SKM-1 (cell line): ENCODE measurements around the gene KLF1.
A peak's percentile ranks its signal among the peaks of the same experiment; 100 is the strongest.
"Not testable (repeated sequence)": the region's sequence is repeated elsewhere in the genome, so short reads cannot be mapped to it uniquely, and the experiment has no call there.

Experiments used
- DNase-seq: peaks from one replicate; lab custom pipeline; 2025; ENCODE audit not compliant: unreplicated experiment; lab: John Stamatoyannopoulos, UW

The KLF1 gene

DNA sequence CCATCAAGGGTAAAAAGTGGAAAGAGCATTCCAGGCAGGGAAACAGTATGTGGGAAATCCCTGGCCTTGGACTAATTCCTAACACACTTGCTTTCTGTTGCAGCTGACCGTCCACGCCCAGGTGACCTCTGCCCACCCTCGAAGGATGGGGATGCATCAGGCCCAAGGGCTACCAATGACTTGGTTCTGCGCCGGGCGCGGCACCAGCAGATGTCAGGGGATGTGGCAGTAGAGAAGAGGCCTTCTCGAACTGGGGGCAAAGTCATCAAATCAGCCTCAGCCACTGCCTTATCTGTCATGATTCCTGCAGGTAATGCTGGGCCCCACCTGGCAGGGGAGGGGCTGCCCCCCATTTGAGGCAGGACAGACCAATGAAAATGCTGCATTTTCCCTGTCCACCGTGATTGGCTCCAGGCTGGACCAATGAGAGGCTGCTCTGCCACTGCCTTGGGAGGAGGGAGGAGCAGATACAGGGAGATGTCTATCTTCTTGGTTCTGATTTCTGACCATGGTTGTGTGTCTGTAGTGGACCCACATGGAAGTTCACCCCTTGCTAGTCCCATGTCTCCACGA is 18.4 kb downstream of the KLF1 start:
- DNase-seq: no peak

DNA sequence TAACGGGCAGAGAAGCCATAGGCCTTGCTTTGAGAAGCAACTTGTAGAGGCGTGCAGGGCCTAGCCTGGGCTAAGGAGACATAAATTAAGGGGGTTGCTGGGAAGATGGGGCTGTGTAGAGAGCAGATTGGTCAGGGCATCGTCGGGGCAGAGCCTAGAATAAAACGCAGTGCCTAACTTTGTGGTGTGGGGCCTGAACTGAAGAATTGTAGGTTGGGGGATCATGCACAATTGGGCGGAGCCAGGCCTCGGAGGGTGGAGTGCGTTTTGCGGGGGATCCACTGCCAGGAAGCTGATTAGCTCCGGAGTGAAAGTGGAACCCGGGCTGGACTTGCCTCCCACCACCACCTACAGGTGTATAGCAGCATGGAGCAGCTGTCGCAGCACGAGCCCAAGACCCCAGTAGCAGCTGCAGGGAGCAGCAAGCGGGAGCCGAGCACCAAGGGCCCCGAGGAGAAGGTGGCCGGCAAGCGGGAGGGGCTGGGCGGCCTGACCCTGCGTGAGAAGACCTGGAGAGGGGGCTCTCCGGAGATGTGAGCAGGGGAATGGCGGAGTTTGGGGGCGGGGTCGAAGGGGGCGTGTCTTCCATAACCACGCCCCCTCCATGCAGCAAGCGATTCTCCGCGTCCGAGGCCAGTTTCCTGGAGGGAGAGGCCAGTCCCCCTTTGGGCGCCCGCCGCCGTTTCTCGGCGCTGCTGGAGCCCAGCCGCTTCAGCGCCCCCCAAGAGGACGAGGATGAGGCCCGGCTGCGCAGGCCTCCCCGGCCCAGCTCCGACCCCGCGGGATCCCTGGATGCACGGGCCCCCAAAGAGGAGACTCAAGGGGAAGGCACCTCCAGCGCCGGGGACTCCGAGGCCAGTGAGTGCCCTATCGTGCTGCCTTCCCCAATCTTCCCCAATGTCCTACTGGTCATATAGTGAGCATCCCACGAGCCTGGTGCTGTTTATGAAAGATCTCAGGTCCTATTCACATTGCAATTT is 19.6 kb downstream of the KLF1 start:
- DNase-seq: no peak

DNA sequence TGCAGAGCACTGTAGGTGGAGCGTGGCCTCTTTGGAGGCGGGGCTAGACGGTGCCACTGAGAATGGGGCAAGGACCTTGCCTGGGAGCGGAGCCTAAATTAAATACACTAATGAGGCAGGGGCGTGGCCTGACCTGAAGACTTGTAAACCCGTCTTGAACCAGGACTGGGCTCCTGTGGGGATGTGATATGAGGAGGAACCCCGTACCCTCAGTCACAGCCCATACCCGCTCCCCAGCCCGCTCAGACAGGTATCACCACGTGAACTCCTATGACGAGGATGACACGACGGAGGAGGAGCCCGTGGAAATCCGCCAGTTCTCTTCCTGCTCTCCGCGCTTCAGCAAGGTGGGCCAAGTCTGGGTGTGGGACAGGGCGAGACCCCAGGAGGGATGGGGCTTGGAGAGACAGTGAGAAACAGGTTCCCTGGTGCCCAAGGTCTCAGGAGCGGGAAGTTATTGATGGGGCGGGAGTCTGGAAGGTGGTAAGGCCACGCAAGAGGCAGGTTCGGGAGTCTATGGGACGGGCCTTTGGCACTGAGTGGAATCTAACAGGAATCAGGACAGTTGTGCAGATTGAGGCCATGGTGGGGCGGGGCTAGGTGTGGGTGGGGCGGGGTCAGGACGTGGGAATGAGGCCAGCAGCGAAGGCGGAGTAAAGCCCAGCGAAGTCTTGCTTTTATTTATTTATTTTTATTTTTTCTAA is 20.4 kb downstream of the KLF1 start:
- no peak for DNase-seq

DNA sequence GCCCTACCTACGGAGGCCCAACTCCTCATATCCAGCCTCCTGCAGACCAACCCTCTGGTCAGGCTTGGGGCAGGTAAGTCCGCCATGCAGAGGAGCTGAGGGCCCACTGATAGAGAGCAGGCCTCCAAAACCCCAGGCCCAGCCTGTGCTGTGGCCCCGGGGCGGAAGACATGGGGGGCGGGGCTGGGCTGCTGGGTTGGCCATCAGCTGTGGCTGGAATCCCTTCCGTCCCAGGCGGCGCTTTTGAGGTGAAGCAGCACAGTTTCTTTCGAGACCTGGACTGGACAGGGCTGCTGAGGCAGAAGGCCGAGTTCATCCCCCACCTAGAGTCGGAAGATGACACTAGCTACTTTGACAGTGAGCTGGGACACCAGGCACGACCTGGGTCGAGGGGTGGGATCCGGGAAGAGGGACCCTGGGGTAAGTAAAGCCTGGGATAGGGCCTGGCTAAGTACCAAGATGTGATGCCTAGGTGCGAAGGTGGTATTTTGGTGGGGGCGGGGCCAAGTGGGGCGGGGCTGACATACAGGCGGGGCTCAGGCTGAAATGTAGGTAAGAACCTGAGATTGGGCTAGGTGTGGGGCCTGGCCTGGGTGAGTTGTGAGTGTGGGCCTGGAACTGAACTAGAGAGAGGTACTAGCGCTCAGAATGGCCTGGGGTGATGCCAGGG is 21.1 kb downstream of the KLF1 start:
- DNase-seq: no peak

DNA sequence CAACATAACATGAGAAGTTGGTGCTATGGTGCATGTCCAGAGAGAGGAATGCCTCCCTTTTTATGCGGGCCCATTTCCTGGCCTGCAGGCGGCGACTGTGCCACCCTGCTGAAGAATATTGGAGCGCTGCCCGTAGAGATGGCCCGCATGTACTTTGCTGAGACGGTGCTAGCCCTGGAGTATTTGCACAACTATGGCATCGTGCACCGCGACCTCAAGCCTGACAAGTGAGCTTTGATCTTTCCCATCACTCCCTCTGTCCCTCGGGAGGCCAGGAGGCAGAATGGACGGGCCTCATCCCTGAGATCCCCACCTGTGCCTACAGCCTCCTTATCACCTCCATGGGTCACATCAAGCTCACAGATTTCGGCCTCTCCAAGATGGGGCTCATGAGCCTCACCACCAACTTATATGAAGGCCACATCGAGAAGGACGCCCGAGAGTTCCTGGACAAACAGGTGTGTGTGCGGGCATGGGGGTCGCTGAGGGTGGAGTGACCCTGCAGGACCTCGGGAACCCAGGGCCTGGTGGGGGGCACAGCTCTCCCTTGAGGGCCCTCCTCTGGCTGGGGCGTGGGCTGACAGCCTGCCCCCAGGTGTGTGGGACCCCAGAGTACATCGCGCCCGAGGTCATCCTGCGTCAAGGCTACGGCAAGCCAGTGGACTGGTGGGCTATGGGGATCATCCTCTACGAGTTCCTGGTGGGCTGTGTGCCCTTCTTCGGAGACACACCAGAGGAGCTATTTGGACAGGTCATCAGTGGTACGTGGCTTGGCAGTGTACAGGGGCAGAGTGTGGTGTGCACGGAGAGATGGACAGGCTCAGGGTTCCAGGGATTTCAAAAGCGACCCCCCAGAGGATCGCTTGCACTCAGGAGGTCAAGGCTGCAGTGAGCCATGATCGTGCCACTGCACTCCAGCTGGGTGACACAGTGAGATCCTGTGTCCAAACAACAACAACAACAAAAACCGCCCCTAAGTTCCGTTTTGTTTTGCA is 22.0 kb downstream of the KLF1 start:
- DNase-seq: no peak

DNA sequence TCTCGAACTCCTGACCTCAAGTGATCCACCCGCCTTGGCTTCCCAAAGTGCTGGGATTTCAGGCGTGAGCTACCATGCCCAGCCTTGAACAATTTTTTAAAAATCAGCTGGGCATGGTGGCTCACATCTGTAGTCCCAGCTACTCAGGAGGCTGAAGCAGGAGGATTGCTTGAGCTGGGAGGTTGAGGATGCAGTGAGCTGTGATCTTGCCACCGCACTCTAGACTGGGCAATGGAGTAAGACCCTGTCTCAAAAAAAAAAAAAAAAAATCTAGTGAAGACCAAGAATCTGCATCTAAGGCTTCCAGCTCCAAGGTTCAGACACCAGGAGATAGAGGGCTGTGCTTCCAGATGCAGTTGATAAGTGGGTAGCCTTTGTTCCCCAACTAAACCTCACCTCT is 22.9 kb downstream of the KLF1 start:
- DNase-seq: no peak

DNA sequence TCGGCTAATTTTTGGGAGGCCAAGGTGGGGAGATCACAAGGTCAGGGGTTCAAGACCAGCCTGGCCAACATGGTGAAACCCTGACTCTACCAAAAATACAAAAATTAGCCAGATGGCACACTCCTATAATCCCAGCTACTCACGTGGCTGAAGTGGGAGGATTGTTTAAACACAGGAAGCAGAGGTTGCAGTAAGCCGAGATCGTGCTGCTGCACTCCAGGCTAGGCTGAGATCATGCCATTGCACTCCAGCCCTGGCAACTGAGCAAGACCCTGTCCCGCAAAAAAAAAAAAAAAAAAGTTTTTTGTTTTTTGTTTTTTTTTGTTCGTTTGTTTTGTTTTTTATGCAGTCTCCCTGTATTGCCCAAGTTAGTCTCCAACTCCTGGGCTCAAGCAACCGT is 27.5 kb downstream of the KLF1 start:
- no peak for DNase-seq

DNA sequence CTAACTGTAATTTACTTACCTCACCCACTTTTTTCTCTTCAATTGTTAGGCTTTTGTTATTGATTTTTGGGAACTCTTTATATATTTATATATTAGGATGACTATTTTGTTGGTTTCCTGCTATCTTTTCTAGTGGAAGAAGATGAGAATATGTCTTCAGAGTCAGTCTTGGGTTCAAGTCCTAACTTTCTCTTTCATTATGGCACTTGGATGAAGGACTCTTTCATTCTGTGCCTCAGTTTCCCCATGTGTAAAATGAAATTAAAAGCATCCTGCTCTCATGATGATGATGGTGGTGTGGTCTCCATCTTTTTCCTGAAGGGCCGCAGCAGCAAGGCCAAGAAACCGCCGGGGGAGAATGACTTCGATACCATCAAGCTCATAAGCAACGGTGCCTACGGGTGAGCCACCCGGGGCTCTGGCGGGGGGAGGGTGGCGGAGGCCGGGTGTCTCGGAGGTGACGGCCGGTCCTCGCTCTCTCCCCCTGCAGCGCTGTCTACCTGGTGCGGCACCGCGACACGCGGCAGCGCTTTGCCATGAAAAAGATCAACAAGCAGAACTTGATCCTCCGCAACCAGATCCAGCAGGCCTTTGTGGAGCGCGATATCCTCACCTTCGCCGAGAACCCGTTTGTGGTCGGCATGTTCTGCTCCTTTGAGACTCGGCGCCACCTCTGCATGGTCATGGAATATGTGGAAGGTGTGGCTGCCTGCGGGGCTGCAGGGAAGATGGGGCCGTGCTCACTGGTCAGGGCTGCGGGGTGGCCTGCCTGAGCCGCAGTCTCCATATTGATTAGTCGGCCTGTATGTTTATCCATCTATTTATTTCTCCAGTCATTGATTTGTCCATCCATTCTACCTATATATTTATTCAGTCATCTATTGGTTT is 28.7 kb downstream of the KLF1 start:
- no peak for DNase-seq

DNA sequence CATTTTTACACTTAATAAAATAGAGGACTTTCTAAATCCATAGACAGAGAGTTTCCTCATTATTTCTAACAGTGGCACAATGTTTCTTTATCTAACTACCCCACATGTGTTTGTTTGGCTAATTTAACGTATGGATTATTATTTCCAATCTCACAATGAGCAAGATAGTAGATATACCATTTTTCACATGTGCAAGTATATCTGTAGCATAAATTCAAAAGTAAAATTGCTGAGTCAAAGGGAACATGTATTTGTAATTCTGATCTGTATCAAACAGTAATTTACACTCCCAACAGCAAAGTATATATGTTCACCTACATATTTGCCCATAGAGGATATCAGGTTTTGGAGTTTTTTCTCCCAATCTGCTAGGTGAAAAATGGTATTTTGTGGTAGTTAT is 30.3 kb downstream of the KLF1 start:
- no peak for DNase-seq

DNA sequence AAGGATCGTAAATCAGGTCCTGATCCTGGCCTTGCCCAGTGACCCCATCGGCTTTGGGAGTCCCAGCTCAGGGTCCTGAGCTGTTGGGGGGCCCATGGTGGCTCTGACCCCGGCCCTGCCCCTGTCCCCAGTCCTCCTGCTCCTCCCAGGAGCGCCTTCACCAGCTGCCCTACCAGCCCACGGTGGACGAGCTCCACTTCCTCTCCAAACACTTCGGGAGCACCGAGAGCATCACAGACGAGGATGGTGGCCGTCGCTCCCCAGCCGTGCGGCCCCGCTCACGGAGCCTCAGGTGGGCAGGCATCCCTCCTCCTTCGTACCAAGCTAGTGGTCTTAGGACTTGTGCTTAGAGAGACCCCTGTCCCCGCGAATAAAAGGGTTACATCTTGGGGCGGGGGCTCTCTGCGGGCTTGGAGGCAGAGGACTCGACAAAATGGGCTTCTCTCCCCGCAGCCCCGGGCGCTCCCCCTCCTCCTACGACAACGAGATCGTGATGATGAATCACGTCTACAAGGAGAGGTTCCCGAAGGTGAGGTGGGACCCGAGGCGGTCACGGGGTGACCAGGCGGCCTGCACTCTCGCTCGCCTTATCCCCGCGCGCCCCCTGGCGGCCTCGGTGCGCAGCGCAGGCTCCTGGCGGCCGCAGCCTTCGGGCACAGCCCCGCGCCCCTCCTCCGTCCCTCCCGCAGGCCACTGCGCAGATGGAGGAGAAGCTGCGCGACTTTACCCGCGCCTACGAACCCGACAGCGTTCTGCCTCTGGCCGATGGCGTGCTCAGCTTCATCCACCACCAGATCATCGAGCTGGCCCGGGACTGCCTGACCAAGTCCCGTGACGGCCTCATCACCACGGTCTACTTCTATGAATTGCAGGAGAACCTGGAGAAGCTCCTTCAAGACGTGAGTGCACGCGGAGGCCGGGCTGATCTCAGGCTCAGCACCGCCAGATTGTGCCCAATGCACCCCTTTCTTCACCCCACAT is 39.6 kb downstream of the KLF1 start:
- peak; percentile 55 for DNase-seq

DNA sequence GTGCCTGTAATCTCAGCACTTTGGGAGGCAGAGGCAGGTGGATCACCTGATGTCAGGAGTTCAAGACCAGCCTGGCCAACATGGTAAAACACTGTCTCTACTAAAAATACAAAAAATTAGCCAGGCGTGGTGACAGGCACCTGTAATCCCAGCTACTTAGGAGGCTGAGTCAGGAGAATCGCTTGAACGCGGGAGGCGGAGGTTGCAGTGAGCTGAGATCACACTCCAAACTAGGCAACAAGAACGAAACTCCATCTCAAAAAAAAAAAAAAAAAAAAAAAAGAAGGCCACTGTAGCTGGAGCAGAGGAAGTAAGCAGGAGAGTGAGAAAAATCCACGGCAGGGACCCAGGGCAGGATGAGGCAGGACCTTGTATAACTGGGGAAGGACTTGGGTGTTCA is 40.4 kb downstream of the KLF1 start:
- DNase-seq: not testable (repeated sequence)

DNA sequence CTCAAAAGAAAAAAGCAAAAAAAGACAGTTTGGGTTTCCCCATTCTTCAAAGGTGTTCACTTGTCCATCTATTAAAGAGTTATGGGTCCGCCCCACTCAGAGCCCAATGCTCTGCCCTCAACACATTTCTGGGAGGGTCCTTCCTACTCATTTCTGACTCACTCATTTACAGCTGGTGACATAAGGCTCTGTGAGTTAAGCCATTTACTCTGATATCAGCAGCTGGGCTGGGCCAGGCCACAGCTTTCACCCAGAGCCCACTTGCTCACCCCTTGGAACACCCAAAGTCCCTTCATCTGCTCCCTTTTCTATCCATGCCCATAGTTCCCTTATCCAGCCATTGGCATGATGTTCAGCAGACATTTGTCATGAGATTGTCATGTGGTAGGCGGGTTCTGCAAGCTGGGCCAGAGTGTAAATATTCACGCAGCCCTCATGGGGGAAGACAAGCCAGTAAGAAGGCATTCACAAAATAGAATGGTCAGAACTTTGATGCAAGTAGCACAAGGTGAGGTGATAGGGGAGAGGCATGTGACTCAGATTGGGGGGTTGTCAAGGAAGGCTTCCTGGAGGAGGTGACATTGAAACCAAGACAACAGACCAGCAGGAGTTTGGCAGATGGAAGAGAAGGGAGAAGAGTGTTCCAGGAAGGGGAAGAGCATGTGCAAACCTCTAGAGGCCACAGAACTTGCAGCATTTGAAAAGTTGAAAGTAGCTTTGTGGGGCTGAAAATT is 42.8 kb downstream of the KLF1 start:
- DNase-seq: no peak

DNA sequence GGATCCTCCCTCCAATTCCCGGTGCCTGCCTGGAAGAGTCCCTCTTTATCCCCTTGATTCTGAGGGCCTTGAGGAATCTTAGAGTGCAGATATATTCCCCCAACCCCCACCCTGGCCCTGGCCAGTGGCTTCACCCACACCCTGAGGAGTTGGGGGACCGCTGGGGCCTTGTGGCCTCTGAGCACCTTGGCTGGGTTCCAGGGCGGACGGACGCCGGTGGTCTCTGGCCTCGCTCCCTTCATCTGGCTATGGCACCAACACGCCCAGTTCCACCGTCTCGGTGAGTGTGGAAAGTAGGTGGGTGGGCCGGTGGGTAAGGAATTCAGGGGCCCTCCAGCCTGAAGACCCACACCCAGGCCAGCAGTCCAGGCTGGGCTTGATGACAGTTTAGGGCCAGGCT is 43.7 kb downstream of the KLF1 start:
- DNase-seq: no peak

DNA sequence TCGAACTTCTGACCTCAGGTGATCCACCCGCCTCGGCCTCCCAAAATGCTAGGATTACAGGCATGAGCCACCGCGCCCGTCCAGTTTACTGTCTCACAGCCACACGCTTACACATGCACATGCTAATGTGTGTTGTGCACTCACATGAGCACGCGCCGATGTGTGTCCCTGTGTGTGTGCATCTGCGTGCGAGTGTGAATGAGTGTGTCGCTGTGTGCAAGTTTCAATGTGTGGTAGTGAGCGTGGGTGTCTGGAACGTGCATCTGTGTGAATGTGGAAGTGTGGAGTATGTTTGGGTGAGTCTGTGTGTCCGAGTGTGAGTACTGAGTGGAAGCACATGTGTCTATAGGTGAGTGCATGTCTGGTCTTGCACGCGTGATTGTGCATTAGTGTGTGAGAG is 44.5 kb downstream of the KLF1 start:
- DNase-seq: no peak

DNA sequence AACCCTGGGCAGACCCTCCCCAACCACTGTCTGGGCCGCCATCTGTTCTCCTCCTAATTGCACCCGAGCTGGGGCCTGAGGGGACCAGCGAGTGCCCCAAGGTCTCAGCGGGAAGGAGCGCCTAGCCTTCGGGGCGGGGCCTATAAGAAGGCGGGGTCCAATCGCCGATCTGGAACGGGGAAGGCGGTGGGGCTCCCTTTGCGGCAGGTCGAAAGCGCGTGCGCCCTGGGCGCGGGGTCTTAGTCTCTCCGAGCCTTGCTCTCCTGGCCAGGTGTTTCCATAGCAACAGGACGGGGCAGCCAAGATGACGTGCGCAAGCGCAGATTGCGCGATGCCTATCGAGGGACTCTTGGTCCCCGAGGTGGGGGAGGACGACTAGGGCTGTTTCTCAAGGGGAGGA is 45.9 kb downstream of the KLF1 start:
- no peak for DNase-seq

DNA sequence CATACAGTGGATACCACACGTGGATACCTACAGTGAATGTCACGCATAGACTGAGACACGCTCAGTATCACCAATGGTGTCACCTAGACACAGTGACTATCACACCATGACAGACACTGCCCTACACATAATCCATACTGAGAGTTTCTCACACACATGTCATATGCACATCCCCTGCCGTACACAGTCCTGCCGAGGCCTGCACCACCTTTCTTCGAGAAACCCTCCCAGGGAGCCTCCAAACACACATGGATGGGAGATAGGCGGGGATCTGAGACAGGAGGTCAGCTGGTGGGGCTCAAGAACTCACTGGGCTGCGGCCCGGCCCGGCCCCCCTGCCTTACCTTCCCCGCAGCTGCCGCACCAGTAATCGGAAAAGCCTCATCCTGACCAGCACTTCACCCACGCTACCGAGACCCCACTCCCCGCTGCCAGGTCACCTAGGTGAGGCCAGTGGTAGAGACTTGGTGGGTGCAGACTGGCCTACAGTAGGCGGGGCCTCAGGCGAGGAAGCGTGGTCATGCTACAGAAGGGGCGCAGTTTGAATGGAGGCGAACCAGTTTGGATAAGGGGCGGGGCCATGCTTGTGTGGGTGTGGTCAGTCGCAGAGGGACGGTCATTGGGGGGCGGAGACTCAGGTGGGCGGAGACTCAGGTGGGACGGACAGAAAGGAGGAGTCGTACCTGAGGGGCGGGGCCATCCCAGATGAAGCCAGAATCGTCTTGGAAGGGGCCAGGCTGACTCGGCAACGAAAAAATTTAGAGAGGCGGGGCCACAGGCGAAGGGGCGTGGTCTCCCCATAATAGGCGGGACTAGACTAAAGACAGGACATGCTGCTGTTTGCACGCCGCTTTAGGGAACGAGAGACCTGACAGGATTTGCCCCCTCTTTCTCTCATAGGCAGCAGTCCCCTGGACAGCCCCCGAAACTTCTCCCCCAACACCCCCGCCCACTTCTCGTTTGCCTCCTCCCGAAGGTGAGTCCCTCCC is 46.6 kb downstream of the KLF1 start:
- no peak for DNase-seq
